Epithelial cell of proximal tubule (primary cell): ENCODE measurements around the gene RBM19. TPM values are rescaled to one million over a fixed set of nuclear protein-coding genes. Genes with fewer than 3 reads are reported as not detected.
A peak's percentile ranks its signal among the peaks of the same experiment; 100 is the strongest.

Source experiments
- DNase-seq: peaks from one replicate; pipeline ENCODE4 v3.0.0-alpha.2; 2011; ENCODE audit warnings: low read depth
- H3K4me3 ChIP-seq: 2 replicates; pipeline ENCODE4 v1.5.1; 2011; ENCODE audit warnings: low read depth, mild to moderate bottlenecking, low read length
- CTCF ChIP-seq: conservative IDR thresholded peaks from 2 replicates; pipeline ENCODE4 v1.5.1; 2012; ENCODE audit warnings: low read depth, mild to moderate bottlenecking, low read length
- total RNA-seq: library from RNA; depleted of rRNA; stranded (reverse); fragments of >200 nt; gene quantifications from 2 replicates; pipeline ENCODE4 v1.2.3, GENCODE V29; 2015

The RBM19 gene
- total RNA-seq, 1 donor from 2014 or later, result 26.5 TPM

GRCh38 chr12:113919791-113920190, 46.3 kb downstream of the RBM19 start:
- no peak overlapping the region for H3K4me3 ChIP-seq
- no peak for TF ChIP-seq CTCF
- no peak for DNase-seq

GRCh38 chr12:113918306-113918705, 47.8 kb downstream of the RBM19 start:
- no peak for TF ChIP-seq CTCF
- DNase-seq, result no peak
- no peak overlapping the region for H3K4me3 ChIP-seq

GRCh38 chr12:113917393-113917792, 48.7 kb downstream of the RBM19 start:
- TF ChIP-seq CTCF, result no peak
- H3K4me3 ChIP-seq, result no peak overlapping the region
- no peak for DNase-seq

DNA sequence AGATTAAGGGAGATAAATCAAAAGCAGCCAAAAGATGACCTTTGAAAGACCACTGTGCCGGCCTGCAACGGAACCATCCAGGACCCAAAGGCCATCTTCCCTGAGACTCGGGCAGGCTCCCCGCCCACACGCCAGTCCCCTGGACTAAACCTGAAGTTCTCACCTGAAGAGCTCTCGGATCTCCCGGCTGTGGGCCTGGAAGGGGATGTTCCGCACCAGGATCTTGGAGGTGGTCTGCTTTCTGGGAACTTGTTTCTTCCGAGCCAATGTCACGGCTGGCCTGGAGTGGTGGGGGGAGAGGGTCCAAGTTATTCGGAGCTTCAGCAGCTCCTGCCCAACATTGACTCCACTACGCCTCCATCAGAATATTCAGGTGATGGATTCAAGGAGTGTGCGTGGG, 51.3 kb downstream of the RBM19 start:
- TF ChIP-seq CTCF, result no peak
- H3K4me3 ChIP-seq, result no peak overlapping the region
- no peak for DNase-seq

- no peak for DNase-seq
- no peak for TF ChIP-seq CTCF
Measured at GRCh38 chr12:113914176-113914575, 51.9 kb downstream of the RBM19 start.

DNA sequence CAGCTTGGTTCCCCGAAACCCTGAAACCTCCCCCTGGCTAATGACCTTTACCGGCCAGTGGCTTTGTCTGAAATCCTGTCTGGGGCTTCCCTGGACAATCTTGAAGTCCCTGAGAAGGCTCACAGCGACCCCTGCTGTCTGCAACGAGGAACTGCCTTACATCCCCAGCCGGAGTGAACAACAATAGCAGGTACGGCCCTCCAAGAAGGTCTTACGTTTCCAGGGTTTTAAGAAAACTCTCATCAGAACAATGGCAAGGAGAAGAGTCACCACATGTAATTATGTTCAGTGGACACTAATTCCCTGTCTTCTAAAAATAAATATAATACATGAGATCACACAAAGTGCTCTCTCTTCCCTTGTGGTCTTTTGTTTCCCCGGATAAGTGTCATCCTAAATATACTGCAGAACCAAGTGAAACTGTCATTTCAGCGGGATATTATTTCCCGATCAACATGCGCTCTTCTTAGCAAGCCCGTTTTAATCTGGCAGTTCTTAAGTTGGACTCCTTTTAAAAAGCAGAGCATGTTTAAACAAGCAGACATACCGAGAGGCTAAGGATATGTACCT, 53.3 kb downstream of the RBM19 start:
- TF ChIP-seq CTCF, result peak; percentile 98
- H3K4me3 ChIP-seq, result no peak overlapping the region
- DNase-seq, result peak; percentile 31

More at GRCh38 chr12:113914176-113914575, 51.9 kb downstream of the RBM19 start:
- H3K4me3 ChIP-seq, result no peak overlapping the region
